B cell (primary cell): ENCODE results near the gene CDK19.

Experiments
- EZH2 ChIP-seq: IDR thresholded peaks from 2 replicates; pipeline ENCODE4 v1.6.1; 2012; ENCODE audit warnings: borderline replicate concordance, low read depth, mild to moderate bottlenecking, moderate library complexity, low read length; ENCODE audit not compliant: insufficient read depth, poor library complexity, severe bottlenecking
- TF ChIP-seq, protein P1 (sequence below): fragments of 200-600 bp; IDR thresholded peaks from one replicate; pipeline ENCODE4 v1.8.0; 2022; ENCODE audit warnings: antibody characterized with exemption, mild to moderate bottlenecking

DNA sequence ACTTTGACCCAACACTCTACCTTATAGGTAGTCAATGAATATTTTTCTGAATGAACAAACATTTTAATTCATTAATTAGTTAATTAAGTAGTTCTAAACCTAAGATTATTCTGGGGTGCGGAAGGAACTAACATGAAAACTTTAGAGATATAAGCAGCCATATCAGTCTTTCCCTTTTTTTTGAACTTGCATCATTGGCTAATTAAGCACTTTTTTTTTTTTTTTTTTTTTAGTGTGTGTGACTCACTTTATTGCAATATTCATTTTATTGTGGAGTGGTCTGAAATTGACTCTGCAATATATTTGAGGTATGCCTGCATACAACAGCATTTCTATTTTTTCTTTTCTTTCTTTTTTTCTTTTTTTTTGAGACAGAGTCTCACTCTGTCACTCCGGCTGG lies 37.5 kb upstream of the CDK19 start:
- TF ChIP-seq, protein P1, sequence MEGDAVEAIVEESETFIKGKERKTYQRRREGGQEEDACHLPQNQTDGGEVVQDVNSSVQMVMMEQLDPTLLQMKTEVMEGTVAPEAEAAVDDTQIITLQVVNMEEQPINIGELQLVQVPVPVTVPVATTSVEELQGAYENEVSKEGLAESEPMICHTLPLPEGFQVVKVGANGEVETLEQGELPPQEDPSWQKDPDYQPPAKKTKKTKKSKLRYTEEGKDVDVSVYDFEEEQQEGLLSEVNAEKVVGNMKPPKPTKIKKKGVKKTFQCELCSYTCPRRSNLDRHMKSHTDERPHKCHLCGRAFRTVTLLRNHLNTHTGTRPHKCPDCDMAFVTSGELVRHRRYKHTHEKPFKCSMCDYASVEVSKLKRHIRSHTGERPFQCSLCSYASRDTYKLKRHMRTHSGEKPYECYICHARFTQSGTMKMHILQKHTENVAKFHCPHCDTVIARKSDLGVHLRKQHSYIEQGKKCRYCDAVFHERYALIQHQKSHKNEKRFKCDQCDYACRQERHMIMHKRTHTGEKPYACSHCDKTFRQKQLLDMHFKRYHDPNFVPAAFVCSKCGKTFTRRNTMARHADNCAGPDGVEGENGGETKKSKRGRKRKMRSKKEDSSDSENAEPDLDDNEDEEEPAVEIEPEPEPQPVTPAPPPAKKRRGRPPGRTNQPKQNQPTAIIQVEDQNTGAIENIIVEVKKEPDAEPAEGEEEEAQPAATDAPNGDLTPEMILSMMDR: no peak
- TF ChIP-seq EZH2: no peak
